Measurements from ENCODE around the gene ITPK1.

The ITPK1 gene

DNA sequence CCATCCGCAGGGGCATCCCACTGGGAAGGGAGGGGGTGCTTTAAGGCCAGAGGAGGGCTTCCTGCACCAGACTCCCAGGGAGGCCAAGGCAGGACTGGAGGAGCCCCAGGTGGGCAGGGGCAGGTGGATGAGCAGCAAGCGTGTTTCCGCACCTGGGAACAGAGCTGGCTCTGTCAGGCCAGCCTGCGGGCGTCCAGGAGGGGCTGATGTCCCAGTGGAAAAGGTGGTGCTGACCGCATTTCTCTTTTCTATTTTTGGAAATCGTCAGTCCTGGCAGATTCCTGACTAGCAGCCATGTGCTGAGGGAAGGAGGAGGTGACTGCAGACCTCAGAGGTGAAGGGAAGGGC is 165.6 kb downstream of the ITPK1 start:
- Mint-ChIP-seq H3K27me3 (no peaks in the 10 kb centered on the region), H3K4me1 (peaks cover 18% of the 10 kb centered on the region), H3K4me3 (no peak overlapping the region), H3K27ac (no peak overlapping the region), H3K36me3 (peaks cover 84% of the 10 kb centered on the region), H3K9me3 (no peaks in the 10 kb centered on the region)
- ATAC-seq, result no peak

DNA sequence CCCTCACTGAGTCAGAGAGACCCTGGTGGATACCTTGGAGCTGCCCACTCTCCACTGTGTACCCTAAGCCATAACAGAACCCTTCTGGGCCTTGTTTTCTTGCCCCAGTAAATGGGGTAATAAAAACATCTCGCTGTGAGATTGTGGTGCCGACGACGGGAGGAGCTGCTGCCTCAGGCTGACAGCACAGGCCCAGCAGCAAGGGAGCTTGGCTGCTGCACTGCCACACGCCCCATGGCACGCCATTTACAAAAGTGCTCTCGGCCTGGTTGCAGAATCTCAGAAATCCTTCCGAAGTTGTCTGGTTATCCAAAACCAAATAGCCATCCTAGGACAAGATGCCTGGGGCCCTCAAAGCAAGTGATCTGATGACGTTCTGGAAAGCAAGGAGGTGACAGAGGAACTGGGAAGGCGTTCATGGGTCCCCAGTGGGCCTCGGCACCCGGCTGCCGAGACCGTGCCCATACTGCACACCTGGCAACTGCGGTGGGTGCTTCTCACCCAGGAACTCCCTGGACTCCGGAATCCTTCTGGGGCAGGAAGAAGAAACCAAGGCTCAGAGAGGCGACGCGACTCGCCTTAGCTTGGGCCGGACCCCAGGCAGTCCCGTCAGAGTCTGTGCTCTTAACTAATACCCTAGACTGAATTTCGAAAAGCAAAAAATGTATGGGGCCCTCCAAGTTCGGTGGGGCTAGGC is 166.1 kb downstream of the ITPK1 start:
- Mint-ChIP-seq H3K4me1 (peaks cover 18% of the 10 kb centered on the region), H3K27me3 (no peaks in the 10 kb centered on the region), H3K36me3 (peaks cover 85% of the 10 kb centered on the region), H3K9me3 (no peaks in the 10 kb centered on the region), H3K27ac (no peak overlapping the region), H3K4me3 (no peak overlapping the region)
- ATAC-seq, result no peak

DNA sequence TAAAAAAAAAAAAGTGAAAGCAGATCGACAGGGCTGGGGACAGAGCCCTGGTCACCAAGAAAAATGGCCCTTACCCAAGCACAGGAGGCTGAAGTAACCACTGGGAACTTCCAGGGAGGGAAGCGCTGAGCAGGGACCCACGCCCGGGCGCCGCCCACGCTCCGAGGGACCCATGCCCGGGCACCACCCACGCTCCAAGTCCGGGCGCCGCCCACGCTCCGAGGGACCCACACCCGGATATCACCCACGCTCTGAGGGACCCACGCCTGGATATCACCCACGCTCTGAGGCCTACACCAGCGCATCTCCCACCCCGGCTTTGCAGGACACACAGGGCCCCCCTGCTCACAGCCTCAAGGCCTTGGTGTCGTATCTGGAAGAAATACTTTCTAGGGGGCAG is 167.1 kb downstream of the ITPK1 start:
- Mint-ChIP-seq H3K4me3 (no peak overlapping the region), H3K27me3 (no peaks in the 10 kb centered on the region), H3K27ac (no peak overlapping the region), H3K9me3 (no peaks in the 10 kb centered on the region), H3K36me3 (peaks cover 86% of the 10 kb centered on the region), H3K4me1 (peaks cover 18% of the 10 kb centered on the region)
- ATAC-seq, result no peak

DNA sequence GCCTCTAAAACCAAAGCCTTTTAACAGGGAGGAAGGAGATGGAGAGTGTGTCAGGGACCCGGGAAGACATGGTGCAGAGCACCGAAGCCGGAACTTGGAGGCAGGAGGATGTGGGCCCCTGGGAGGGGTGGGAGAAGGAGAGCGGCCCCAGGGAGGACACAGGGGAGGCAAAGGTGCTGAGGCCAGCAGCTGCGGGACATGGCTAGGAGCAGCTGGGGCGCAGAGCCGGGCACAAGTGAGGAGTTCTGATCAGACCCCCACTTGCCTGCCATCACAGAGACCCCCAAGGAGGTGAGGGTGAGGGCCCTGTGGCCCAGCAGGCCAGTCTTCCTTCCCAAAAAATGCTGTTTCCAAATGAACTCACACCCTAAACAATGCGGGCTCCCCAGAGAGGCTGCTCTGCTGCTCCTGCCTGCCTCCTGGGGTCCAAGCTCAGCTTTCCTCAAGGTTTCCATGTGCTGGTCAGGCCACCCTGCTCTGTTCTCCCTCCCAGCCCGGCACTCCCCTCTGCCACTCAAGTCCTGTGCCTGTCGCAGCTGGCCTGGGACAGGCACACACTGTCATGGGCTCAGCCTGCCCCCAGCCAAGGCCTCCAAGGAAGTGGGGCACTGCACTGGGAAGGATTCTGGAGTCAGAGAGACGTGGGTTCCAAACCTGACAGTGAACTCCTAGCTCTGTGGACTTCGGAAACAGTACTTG is 168.7 kb downstream of the ITPK1 start:
- Mint-ChIP-seq H3K4me3 (no peak overlapping the region), H3K27me3 (no peaks in the 10 kb centered on the region), H3K27ac (peak overlapping the region; percentile 42), H3K9me3 (no peaks in the 10 kb centered on the region), H3K36me3 (peaks cover 81% of the 10 kb centered on the region), H3K4me1 (peaks cover 5% of the 10 kb centered on the region)
- ATAC-seq, result no peak

DNA sequence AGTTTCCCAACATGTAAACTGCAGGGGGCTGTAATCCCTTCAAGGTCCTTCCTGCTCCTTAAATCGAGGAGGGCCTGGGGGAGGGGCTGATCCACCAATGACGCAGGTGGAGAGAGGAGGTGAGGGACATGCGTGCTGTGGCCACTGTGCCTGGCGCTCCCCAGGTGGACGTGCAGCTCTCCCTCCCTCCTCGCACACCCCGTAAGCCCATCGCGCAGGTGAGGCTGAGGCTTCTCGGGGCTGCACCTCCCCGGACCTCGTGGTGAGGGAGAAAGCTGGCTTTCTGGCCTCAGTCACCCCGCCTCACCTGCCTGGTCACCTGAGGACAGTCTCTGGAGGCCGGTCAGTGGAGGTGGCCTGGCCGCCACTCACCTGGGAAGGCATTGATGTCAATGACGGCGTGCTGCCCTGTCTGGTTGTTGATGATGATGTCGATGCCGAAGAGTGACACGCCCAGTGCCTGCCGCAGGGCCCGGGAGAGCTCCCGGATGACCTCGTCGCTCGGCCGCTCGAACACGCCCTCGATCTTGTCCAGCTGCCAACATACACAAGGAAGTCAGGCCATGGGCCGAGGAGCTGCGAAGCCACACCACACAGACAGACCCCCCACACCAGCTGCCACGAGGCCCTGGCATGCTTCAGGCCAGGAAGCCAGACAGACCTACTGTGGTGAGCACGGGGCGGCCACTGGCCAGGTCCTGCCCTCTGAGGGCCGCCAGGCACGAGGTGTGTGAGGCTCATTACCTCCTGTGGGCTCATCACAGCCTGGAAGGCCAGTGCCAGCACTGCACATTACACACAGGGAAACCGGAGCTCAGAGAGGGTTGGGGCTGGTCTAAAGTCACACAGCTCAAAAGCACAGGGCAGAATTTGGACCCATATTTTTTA is 169.5 kb downstream of the ITPK1 start:
- Mint-ChIP-seq H3K4me3 (no peak overlapping the region), H3K4me1 (no peaks in the 10 kb centered on the region), H3K36me3 (peaks cover 84% of the 10 kb centered on the region), H3K27ac (peak overlapping the region; percentile 42), H3K27me3 (no peaks in the 10 kb centered on the region), H3K9me3 (no peaks in the 10 kb centered on the region)
- ATAC-seq, result no peak

DNA sequence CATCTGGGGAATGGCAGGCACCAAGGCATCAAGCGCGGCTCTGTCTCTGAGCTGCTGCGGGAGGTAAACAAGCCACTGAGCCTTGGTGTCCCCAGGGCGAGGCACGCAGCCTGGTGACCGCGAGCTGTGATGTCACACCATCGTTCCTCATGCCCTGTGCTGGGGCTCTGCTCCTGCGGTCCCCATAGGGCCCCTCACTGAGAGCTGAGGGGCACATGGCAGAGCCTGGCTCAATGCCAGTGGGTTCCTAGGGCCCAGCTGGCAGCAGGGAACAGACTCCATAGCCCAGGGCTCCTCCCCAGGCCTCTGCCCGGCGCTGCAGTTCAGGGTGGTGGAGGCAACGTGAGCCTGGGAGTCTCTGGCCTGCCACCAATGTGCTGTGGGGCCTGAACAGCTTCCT is 170.2 kb downstream of the ITPK1 start:
- peaks cover 84% of the 10 kb centered on the region for H3K36me3 Mint-ChIP-seq
- H3K27ac Mint-ChIP-seq, result no peak overlapping the region
- H3K9me3 Mint-ChIP-seq, result no peaks in the 10 kb centered on the region
- H3K27me3 Mint-ChIP-seq, result no peaks in the 10 kb centered on the region
- no peak overlapping the region for H3K4me3 Mint-ChIP-seq
- H3K4me1 Mint-ChIP-seq, result no peaks in the 10 kb centered on the region
- no peak for ATAC-seq

DNA sequence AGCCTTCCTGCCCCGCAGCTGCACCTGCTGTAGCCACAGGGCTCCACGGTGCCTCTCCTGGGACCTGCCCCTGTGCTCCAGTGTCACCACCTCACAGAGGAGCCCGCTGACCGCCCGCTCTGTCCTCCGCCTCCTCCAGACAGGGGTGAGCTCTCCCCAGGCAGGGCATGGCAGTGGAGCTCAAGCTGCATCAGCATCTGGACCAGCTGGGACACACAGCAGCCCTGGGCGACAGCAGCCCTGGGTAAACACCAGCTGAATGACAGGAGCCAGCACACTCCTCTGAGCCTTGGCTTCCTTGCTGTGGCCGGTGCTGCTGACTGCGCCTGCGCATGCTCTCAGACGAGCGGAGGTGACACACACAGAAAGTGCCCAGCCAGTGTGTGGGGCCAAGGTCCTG is 170.7 kb downstream of the ITPK1 start:
- Mint-ChIP-seq H3K36me3 (peaks cover 85% of the 10 kb centered on the region), H3K9me3 (no peaks in the 10 kb centered on the region), H3K27ac (no peak overlapping the region), H3K4me1 (no peaks in the 10 kb centered on the region), H3K27me3 (no peaks in the 10 kb centered on the region), H3K4me3 (no peak overlapping the region)
- no peak for ATAC-seq

DNA sequence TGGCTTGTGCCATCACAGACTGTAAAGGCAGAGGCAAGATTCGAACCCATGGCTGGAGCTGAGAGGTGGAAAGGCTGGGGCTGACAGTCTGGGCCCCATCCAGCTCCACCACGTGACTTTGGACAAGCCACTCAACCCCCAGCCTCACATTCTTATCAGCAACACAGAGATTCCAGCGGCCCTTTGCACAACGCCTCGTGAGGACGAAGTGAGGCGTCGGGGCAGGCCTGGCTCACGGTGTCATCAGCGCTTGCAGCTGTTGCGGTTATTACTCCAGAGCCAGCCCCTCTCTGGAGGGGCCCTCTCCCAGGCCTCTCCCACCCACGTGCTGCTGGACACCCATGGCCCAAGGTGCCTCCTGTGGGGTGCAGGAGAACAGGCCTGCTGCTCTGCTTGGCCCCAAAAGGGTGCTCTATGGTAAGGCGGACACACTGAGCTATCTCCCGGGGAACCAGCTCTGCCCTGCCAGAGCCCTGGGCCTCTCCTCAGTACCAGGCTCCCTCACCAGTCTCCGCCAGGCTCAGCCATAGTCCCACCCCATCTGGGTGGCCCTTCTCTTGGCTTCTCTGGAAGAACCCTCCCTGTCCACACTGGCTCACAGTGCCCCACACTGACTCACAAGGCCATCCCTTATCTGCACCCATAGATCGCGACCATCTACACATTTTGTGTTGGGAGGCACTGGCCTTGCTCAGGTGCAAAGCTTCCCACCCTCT is 171.7 kb downstream of the ITPK1 start:
- H3K36me3 Mint-ChIP-seq, result peaks cover 77% of the 10 kb centered on the region
- no peak for ATAC-seq
- H3K27ac Mint-ChIP-seq, result no peak overlapping the region
- H3K4me3 Mint-ChIP-seq, result no peak overlapping the region
- no peaks in the 10 kb centered on the region for H3K4me1 Mint-ChIP-seq
- no peaks in the 10 kb centered on the region for H3K27me3 Mint-ChIP-seq
- no peaks in the 10 kb centered on the region for H3K9me3 Mint-ChIP-seq

DNA sequence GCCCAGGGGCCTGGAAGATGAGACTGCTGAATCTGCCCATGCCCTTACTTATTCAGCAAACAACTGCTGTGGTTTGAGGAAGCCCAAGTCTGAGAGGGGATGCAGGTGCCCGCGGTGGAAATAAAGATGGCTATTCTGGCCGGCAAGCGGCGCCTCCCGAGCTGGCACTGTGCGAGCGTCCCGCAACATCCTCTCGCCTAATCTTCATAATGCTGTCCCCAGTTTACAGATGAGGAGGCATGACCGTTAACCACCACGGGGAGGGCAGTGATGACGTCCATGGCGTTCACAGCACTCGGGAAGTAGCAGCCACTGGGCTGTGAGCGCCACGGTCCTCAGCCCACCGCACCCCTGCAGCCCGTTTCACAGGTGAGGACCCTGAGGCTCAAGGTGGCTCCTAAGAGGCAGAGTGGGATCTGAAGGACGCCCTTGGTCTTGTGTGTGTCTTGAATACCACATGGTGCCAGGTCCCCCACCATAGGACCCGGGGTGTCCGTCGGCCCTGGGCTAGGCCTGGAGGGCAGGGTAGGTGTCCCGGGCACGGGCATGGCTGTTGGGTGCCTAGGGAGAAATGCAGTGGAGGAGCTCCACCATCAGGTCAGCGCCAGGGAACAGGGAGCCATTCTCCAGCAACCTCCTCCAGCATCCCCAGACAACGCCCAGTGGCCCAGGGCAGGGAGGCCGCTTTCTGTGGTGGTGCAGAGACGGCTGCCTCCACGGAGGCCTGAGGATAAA is 172.6 kb downstream of the ITPK1 start:
- peaks cover 2% of the 10 kb centered on the region for H3K4me1 Mint-ChIP-seq
- H3K9me3 Mint-ChIP-seq, result no peaks in the 10 kb centered on the region
- H3K4me3 Mint-ChIP-seq, result no peak overlapping the region
- no peak for ATAC-seq
- peaks cover 73% of the 10 kb centered on the region for H3K36me3 Mint-ChIP-seq
- no peaks in the 10 kb centered on the region for H3K27me3 Mint-ChIP-seq
- no peak overlapping the region for H3K27ac Mint-ChIP-seq

DNA sequence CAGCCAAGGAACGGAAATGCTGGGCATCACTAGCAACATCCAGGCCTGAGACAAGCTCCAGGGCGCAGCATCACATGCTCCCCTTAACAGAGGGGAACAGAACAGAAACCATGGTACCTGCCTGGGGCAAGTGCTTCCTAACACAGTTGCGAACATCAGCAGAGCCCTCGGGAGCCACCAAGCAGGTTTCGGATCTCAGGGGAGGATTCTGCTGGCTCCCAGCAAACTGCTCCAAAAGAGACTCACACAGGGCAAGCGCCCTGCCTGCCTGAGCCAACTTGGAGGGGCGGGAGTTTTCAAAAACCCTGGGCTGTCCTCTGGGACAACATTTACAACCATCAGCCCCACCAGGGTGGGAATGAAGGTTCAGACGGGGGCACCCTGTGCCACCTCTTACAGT is 173.1 kb downstream of the ITPK1 start:
- peaks cover 73% of the 10 kb centered on the region for H3K36me3 Mint-ChIP-seq

DNA sequence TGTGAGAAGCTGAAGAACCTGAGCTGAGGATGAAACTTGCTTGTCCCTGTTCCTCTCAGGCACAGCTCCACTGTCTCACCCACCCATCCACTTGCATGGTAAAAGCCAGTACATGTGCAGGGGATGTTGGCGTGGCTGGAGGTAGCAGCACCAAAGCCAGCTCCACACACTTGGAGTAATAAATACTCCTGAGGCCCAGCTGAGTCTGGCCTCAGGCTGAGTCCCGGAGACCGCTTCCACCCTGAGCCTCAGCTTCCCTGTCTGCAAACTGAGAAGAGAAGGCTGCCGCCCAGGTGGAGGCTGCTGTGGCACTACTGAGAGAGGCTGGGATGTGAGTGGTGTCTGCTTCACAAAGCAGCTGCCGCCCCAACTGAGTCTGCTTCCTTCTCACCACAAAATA is 173.6 kb downstream of the ITPK1 start:
- Mint-ChIP-seq H3K4me1 (peaks cover 12% of the 10 kb centered on the region), H3K36me3 (peaks cover 73% of the 10 kb centered on the region), H3K9me3 (no peaks in the 10 kb centered on the region), H3K27ac (no peak overlapping the region), H3K4me3 (no peak overlapping the region), H3K27me3 (no peaks in the 10 kb centered on the region)
- ATAC-seq, result no peak

More for the DNA sequence above, 173.1 kb downstream of the ITPK1 start:
- H3K4me3 Mint-ChIP-seq, result no peak overlapping the region
- ATAC-seq, result no peak
- peaks cover 8% of the 10 kb centered on the region for H3K4me1 Mint-ChIP-seq
- H3K27ac Mint-ChIP-seq, result no peak overlapping the region
- H3K9me3 Mint-ChIP-seq, result no peaks in the 10 kb centered on the region
- no peaks in the 10 kb centered on the region for H3K27me3 Mint-ChIP-seq

DNA sequence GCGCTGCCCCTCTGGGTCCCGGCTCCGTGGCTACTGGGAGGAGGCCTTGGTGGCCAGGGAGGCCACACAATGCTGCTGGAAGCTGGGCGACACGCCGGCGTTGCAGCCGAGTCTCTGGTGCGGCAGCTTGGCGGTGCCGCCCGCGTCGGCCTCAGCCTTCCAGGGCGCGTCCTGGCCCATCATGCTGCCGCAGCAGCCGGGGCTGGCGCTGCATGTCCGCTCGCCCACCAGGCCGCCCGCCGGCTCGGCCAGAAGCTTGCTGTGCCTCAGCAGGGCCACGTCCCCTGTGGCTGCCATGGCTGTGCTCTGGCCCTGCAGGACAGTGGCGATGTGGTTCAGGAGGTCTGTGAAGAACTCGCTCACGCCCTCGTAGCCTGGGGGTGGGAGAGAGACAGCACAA is 174.2 kb downstream of the ITPK1 start:
- Mint-ChIP-seq H3K4me1 (peaks cover 14% of the 10 kb centered on the region), H3K9me3 (no peaks in the 10 kb centered on the region), H3K27me3 (no peaks in the 10 kb centered on the region), H3K4me3 (no peak overlapping the region), H3K27ac (no peak overlapping the region), H3K36me3 (peaks cover 73% of the 10 kb centered on the region)
- ATAC-seq, result no peak

DNA sequence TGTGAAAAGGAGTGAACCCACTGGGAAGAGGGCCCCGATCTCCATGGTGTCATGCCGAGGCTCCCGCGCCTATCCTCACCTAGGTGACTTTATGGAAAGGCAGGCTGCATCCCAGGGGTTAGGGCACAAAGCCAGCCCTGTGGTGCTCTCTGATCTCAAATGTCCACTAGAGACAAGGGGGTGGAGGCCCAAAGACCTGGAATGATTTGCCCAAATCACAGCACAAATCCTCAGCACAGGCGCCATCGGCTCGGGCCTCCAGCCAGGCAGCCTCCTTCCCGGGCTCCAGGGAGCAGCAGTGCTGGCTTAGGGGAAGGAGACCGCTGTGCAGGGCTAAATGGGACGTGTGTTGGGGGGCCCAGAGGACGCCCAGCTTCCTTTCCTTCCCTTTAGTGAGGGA is 175.2 kb downstream of the ITPK1 start:
- ATAC-seq, result no peak
- Mint-ChIP-seq H3K27ac (no peak overlapping the region), H3K36me3 (peaks cover 75% of the 10 kb centered on the region), H3K4me1 (peaks cover 14% of the 10 kb centered on the region), H3K9me3 (no peaks in the 10 kb centered on the region), H3K4me3 (no peak overlapping the region), H3K27me3 (no peaks in the 10 kb centered on the region)

DNA sequence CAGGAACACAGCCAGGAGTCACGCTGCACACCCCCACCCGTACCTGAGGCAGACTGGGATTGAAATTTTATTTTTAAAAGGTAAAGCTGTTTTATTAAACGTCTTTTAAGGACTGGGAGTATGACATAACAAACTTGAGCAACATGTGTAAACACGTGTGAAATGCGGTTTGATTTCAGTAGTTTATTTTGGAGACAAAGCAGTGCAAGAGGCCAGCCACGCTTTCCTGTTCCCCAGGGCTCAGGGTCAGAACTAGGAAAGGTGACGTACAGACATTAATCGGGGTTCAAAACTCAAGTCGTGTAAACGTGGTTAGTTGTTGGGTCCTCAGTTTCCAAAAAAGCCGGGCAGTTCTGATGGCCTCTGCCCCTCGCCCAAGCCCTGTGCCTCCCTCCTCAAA is 176.0 kb downstream of the ITPK1 start:
- ATAC-seq, result no peak
- Mint-ChIP-seq H3K9me3 (no peaks in the 10 kb centered on the region), H3K4me3 (no peak overlapping the region), H3K27me3 (no peaks in the 10 kb centered on the region), H3K36me3 (peaks cover 72% of the 10 kb centered on the region), H3K4me1 (peaks cover 14% of the 10 kb centered on the region), H3K27ac (no peak overlapping the region)
